ENCODE data around the gene PLPP3.
A peak's percentile ranks its signal among the peaks of the same experiment; 100 is the strongest.

The PLPP3 gene

GRCh38 chr1:56463376-56463775 lies 116.0 kb downstream of the PLPP3 start:
- Histone ChIP-seq H3K4me2 (ENCODE audit: low read length) (no peak overlapping the region), H3K27me3 (ENCODE audit: control insufficient read depth, insufficient read depth, low read length) (no peaks in the 10 kb centered on the region), H3K79me2 (no peaks in the 10 kb centered on the region), H3K27ac (no peak overlapping the region), H3K4me1 (peaks cover 3% of the 10 kb centered on the region), H3K36me3 (ENCODE audit: control insufficient read depth, insufficient read depth, low read length) (no peaks in the 10 kb centered on the region), H2AFZ (no peak overlapping the region), H3K9ac (no peak overlapping the region), H3K9me3 (ENCODE audit: control insufficient read depth, low read length) (no peaks in the 10 kb centered on the region), H3K4me3 (ENCODE audit: low read depth, low read length) (no peak overlapping the region)
- no peak for TF ChIP-seq CTCF (IDR thresholded peaks at IDR 0.05)

- H3K4me2 ChIP-seq (ENCODE audit: low read length) = no peak overlapping the region
- no peaks in the 10 kb centered on the region for H3K36me3 ChIP-seq (ENCODE audit: control insufficient read depth, insufficient read depth, low read length)
- no peak overlapping the region for H3K9ac ChIP-seq
- H3K4me1 ChIP-seq = peaks cover 3% of the 10 kb centered on the region
- H3K9me3 ChIP-seq (ENCODE audit: control insufficient read depth, low read length) = no peaks in the 10 kb centered on the region
- no peak for TF ChIP-seq CTCF (IDR thresholded peaks at IDR 0.05)
- peak overlapping the region; percentile 38 for H2AFZ ChIP-seq
- H3K4me3 ChIP-seq (ENCODE audit: low read depth, low read length) = no peak overlapping the region
- H3K27ac ChIP-seq = no peak overlapping the region
- no peaks in the 10 kb centered on the region for H3K27me3 ChIP-seq (ENCODE audit: control insufficient read depth, insufficient read depth, low read length)
- no peaks in the 10 kb centered on the region for H3K79me2 ChIP-seq
These were observed 117.2 kb downstream of the PLPP3 start for GRCh38 chr1:56462209-56462608.

GRCh38 chr1:56461158-56462127 lies 117.9 kb downstream of the PLPP3 start:
- Histone ChIP-seq H3K9me3 (ENCODE audit: control insufficient read depth, low read length) (no peaks in the 10 kb centered on the region), H3K4me2 (ENCODE audit: low read length) (no peak overlapping the region), H3K27me3 (ENCODE audit: control insufficient read depth, insufficient read depth, low read length) (no peaks in the 10 kb centered on the region), H3K27ac (no peak overlapping the region), H3K9ac (no peak overlapping the region), H3K36me3 (ENCODE audit: control insufficient read depth, insufficient read depth, low read length) (no peaks in the 10 kb centered on the region), H3K79me2 (no peaks in the 10 kb centered on the region), H3K4me1 (peaks cover 3% of the 10 kb centered on the region), H3K4me3 (ENCODE audit: low read depth, low read length) (no peak overlapping the region), H2AFZ (peak overlapping the region; percentile 38)
- TF ChIP-seq CTCF (IDR thresholded peaks at IDR 0.05) = no peak

GRCh38 chr1:56459260-56459659 lies 120.1 kb downstream of the PLPP3 start:
- TF ChIP-seq CTCF (IDR thresholded peaks at IDR 0.05) = no peak
- Histone ChIP-seq H3K4me2 (ENCODE audit: low read length) (no peak overlapping the region), H3K36me3 (ENCODE audit: control insufficient read depth, insufficient read depth, low read length) (no peaks in the 10 kb centered on the region), H3K9me3 (ENCODE audit: control insufficient read depth, low read length) (no peaks in the 10 kb centered on the region), H3K9ac (no peak overlapping the region), H3K4me1 (peaks cover 3% of the 10 kb centered on the region), H3K27me3 (ENCODE audit: control insufficient read depth, insufficient read depth, low read length) (no peaks in the 10 kb centered on the region), H3K4me3 (ENCODE audit: low read depth, low read length) (no peak overlapping the region), H2AFZ (no peak overlapping the region), H3K79me2 (no peaks in the 10 kb centered on the region), H3K27ac (no peak overlapping the region)
